NCI-H524 (cell line): ENCODE measurements around the gene IFIT1B.

ENCODE experiments used
- DNase-seq, 2 experiments: peaks; one replicate each; lab custom pipeline; 2025; lab: John Stamatoyannopoulos, UW

Gene IFIT1B

GRCh38 chr10:89413398-89413912 is 35.6 kb downstream of the IFIT1B start:
- no peak for DNase-seq

- DNase-seq: peak in 1 of 2 experiments; percentile 26
Observed at GRCh38 chr10:89414146-89414878, 36.5 kb downstream of the IFIT1B start, which contains the start of gene IFIT5. IFIT5 (plus strand) TSS chr10:89414568; CDS start chr10:89414799, 231 bp downstream.

- peak in 1 of 2 experiments; percentile 14 for DNase-seq
Observed at GRCh38 chr10:89414879-89415821, 37.3 kb downstream of the IFIT1B start.

GRCh38 chr10:89416465-89416864 is 38.6 kb downstream of the IFIT1B start:
- no peak for DNase-seq

- peak in 1 of 2 experiments; percentile 3 for DNase-seq
Observed at GRCh38 chr10:89419548-89419947, 41.7 kb downstream of the IFIT1B start.

GRCh38 chr10:89421018-89421476 is 43.2 kb downstream of the IFIT1B start:
- no peak for DNase-seq

- no peak for DNase-seq
Observed at GRCh38 chr10:89425000-89425399, 47.1 kb downstream of the IFIT1B start.

- peak in 1 of 2 experiments; percentile 13 for DNase-seq
Observed at GRCh38 chr10:89426230-89426868, 48.5 kb downstream of the IFIT1B start.

GRCh38 chr10:89427629-89428028 is 49.8 kb downstream of the IFIT1B start:
- no peak for DNase-seq

GRCh38 chr10:89428877-89429276 is 51.0 kb downstream of the IFIT1B start:
- peak in 1 of 2 experiments; percentile 10 for DNase-seq

GRCh38 chr10:89431977-89432376 is 54.1 kb downstream of the IFIT1B start:
- no peak for DNase-seq
